ENCODE measurements around the gene HIC2. TPM values are rescaled to one million over a fixed set of nuclear protein-coding genes. Genes with fewer than 3 reads are reported as not detected.
"Not testable (repeated sequence)": the region's sequence is repeated elsewhere in the genome, so short reads cannot be mapped to it uniquely, and the experiment has no call there.

The HIC2 gene
- polyA plus RNA-seq, 3 donors: 9.7 to 13.2 (median 11.4) TPM

- not testable (repeated sequence) for DNase-seq
These were observed 66.9 kb downstream of the HIC2 start for GRCh38 chr22:21484039-21484438.

DNA sequence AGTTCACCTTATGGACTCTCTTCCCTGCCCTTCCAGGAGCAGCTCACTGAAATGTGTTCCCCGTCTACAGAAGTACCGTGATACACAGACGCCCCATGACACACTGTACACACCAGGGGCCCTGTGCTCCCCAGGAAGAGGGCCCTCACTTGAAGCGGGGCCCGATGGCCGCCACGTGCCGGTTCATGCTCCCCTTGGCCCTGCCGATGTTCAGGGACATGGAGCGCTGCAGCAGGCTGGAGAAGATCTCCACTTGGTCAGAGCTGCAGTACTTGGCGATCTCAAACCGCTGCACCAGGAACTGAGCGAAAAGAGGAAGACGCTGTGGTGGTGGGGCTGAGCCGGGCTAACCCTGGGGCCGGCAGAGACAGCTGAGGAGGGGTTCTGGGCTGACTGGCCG is 70.6 kb downstream of the HIC2 start:
- not testable (repeated sequence) for DNase-seq

DNA sequence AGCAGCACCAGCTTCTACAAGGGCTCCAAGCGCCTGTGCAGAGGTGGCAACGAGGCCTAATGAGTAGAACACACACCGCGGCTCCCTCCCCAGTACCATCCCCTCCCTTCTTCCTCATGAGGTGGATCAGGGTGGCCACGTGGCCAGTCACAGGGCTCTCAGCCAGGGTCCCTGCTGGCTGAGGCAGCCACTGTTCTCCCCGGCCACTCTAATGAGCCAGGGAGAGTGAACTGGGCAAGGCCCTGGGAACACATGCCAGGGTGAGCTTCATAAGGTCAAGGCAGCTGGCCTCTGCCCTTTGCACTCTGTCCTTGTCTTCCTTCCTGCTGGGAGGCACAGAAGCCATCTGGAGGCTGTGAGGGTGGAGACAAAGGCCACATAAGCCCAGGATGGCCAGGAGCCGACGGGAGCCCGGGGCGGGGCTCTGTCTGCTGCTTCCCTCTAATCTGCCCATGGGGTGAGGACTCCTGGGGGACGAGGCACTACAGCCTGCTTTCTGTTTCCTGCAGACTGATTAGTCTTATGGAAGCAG is 72.0 kb downstream of the HIC2 start:
- not testable (repeated sequence) for DNase-seq

- DNase-seq: not testable (repeated sequence)
These were observed 73.4 kb downstream of the HIC2 start for GRCh38 chr22:21490556-21490955.

DNA sequence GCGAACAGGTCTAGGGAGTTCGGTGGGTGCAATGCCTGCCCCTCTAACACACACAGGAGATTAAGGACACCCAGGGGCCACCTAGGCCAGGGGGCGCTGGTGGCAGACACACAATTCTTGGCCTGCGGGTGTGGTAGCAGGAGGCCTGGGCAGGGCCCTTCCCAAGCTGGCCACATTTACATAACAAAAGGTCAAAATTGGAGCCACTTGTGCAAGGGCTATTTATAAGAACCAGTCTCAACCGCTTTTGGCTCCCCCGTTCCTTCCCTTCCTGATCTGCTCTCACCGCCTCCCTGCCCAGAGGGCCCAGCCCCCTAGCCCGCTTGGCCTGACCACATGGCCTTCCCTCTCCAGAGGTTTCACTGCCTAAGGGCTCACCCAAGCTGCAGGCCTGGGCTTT is 75.1 kb downstream of the HIC2 start:
- DNase-seq: not testable (repeated sequence)

DNA sequence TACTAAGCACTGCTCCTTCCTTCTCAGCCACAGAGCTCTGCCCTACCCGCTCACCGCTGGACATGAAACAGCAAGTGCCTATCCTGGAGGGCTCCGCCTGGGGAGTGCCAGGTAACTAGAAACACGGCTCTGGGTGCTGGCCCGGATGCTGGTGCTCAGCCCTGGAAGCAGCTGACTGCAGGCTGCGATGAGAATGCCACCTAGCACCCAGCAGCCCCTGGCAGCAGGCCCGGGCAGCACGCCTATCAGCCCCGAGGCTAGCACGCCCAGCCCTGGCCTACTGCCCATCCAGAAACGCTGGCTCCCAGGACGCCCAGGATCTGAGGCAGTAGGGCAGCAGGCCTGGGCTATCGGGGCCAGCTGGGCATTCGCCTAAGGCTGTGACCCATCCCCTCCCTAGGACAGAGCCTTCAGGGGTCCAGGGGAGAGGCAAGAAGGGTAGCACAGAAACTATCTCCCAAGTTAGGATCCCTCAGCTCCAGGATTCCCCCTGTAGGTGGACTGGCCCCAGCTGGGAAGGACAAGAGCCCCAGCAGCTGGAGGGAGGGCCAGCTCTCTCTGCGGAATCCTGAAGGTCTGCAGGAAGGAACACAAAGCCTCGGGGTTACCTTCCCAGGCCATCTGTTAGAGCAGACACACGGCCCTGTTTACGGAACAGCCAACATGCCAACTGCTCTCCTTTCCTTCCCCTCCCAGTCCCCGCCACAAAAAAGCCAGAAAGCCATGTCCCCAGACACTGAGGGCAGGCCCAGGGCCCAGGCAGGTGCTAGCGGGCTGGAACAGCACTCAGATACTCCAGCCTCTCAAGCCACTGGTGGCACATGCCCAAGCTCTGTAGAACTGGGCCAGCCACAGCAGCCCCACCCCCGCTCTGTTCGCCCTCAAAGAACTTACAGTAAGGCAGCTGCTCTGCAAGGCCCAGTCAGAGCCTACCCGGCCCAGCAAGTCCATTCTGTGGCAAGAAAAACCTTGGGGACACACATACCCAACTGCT is 76.9 kb downstream of the HIC2 start:
- not testable (repeated sequence) for DNase-seq

- DNase-seq: not testable (repeated sequence)
These were observed 80.8 kb downstream of the HIC2 start for GRCh38 chr22:21497984-21498383.

GRCh38 chr22:21498489-21498888 is 81.3 kb downstream of the HIC2 start:
- not testable (repeated sequence) for DNase-seq

DNA sequence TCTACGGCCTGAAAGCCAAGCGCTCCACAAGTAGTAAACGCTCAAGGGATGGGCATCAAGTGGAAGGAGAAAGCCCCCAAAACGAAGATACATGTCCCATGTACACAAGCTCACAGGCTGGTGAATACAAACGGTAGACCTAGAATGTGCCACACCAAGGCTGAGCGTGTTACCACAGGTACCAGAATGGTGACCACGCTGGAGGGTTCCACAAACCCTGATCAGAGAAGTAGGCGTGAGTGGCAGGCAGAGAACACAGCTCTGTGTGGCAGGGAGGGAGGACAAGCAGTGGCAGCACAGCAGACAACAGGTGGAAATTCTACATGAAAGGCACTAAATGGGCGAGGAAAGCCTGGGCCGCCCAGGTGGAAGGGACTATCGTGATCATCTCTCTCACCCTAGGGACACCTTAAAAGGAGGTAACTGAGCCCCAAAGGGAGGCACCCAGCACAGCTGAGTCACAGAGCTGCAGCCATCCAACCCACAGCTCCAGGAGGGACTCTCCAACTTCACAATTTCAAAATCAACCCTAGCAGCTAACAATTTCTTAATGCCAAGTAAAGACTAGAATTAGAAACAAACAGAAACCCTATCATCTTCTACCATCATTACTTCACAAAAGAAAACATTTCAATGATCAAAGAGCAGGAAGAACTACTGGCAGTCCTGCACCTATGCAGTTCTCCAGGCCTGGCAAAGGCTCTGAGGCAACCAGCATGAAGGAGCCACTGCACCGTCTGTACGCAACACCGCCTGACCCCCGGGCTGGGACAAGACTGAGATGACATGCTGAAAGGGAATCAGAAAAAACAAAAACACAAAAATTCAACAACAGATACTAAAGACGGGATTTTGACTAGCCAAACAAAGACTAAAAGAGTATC is 82.7 kb downstream of the HIC2 start:
- DNase-seq: not testable (repeated sequence)

Other genes with a start within 250 kb of the HIC2 start
- gene RIMBP3B, start 33.6 kb upstream of the HIC2 start, polyA plus RNA-seq (ENCODE audit: insufficient read length in 3 of 3): under 1 TPM in 1 of 3 donors, not detected in 2; 0.07 TPM
- gene TMEM191C, start 50.0 kb downstream of the HIC2 start, polyA plus RNA-seq (ENCODE audit: insufficient read length in 3 of 3): 1 to 10 TPM; 1.8 to 2.3 (median 2.0) TPM
- under 1 TPM; 0.36 to 0.47 (median 0.37) TPM for gene RIMBP3C, start 134.1 kb downstream of the HIC2 start, polyA plus RNA-seq (ENCODE audit: insufficient read length in 3 of 3)
- 10 to 100 TPM; 52.3 to 60.0 (median 56.5) TPM for gene UBE2L3, start 150.3 kb downstream of the HIC2 start, polyA plus RNA-seq (ENCODE audit: insufficient read length in 3 of 3)
- gene YDJC, start 212.7 kb downstream of the HIC2 start, polyA plus RNA-seq (ENCODE audit: insufficient read length in 3 of 3): 10 to 100 TPM; 15.1 to 18.9 (median 18.6) TPM
- gene CCDC116, start 215.4 kb downstream of the HIC2 start, polyA plus RNA-seq (ENCODE audit: insufficient read length in 3 of 3): 1 to 10 TPM in 1 of 3 donors, under 1 TPM in 2; 0.41 to 1.2 (median 0.70) TPM
- 10 to 100 TPM; 20.9 to 27.5 (median 22.3) TPM for gene SDF2L1, start 224.9 kb downstream of the HIC2 start, polyA plus RNA-seq (ENCODE audit: insufficient read length in 3 of 3)
- 10 to 100 TPM; 40.6 to 50.5 (median 42.9) TPM for gene PPIL2, start 248.6 kb downstream of the HIC2 start, polyA plus RNA-seq (ENCODE audit: insufficient read length in 3 of 3)